GM13976 (cell line): ENCODE results near the gene TBC1D16.
"Not testable (repeated sequence)": the region's sequence is repeated elsewhere in the genome, so short reads cannot be mapped to it uniquely, and the experiment has no call there.

Source experiments
- DNase-seq: peaks from one replicate; pipeline ENCODE4 v3.0.0; 2012; ENCODE audit warnings: low spot score
- CTCF ChIP-seq: IDR thresholded peaks from 2 replicates; pipeline ENCODE4 v1.5.1; 2012; ENCODE audit warnings: borderline replicate concordance, mild to moderate bottlenecking; ENCODE audit not compliant: insufficient read depth; ENCODE audit errors: extremely low read depth, missing control alignments, control extremely low read depth
- in situ Hi-C: fragments of 300-500 bp; cut with MboI; formaldehyde crosslinking; loops from one replicate; pipeline ENCODE4 v1.12.0; 2022; ENCODE audit warnings: low sequenced_read_pairs, mixed read lengths, inconsistent platforms; ENCODE audit not compliant: unreplicated experiment

Gene TBC1D16

DNA sequence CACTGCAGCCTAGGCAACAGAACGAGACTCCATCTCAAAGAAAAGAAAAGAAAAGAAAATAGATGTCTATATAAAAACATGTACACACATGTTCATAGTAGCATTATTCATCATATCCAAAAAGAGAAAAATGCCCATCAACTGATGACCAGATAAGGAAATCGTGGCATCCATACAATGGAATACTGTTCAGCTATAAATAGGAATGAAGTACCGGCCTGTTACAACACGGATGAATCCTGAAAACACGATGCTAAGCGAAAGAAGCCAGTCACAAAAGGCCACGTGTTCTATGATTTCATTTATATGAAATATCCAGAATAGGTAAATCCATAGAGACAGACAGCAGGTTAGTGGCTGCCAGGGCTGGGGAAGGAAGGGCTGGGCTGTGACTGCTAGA lies 65.8 kb downstream of the TBC1D16 start:
- no peak for TF ChIP-seq CTCF
- no peak for DNase-seq
- in situ Hi-C loops, result no loop called here

GRCh38 chr17:79968116-79968515 lies 67.6 kb downstream of the TBC1D16 start:
- in situ Hi-C loops, result no loop called here
- TF ChIP-seq CTCF, result no peak
- no peak for DNase-seq

DNA sequence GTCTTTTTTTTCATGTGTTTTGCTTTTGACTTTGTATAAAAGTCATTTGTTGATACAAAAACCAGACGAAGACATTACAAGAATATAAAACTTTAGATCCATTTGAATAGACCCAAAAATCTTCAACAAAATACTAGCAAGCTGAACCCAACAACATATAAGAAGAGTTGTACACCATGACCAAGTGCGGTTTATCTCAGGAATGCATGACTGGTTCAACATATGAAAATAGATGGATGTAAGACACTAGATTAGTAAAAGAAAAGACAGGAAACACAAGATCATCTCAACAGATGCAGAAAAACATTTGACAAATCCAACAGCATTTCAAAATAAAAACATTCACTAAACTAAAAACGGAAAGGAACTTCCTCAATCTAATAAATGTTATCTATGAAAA lies 69.0 kb downstream of the TBC1D16 start:
- no peak for DNase-seq
- no peak for TF ChIP-seq CTCF
- in situ Hi-C loops, result no loop called here

- no peak for DNase-seq
- TF ChIP-seq CTCF, result no peak
- in situ Hi-C loops, result no loop called here
Measured at GRCh38 chr17:79965806-79966205, 69.9 kb downstream of the TBC1D16 start.

DNA sequence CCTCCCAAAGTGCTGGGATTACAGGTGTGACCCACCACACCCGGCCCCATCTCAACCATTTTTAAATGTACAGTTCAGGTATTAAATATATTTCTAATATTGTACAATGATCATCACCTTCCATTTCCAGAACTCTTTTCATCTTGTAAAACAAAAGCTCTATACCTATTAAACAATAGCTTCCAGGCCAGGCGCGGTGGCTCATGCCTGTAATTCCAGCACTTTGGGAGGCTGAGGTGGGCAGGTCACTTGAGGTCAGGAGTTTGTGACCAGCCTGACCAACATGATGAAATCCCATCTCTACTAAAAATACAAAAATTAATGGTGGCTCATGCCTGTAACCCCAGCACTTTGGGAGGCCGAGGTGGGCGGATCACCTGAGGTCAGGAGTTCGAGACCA lies 73.2 kb downstream of the TBC1D16 start:
- DNase-seq, in situ Hi-C loops: not testable (repeated sequence)

- DNase-seq, in situ Hi-C loops: not testable (repeated sequence)
Measured at GRCh38 chr17:79961567-79961966, 74.1 kb downstream of the TBC1D16 start.

GRCh38 chr17:79960788-79961522 lies 74.7 kb downstream of the TBC1D16 start:
- in situ Hi-C loops, result no loop called here
- no peak for TF ChIP-seq CTCF
- no peak for DNase-seq

GRCh38 chr17:79959042-79959441 lies 76.6 kb downstream of the TBC1D16 start:
- TF ChIP-seq CTCF, result no peak
- no peak for DNase-seq
- in situ Hi-C loops, result no loop called here
